ENCODE data around the gene TENM3. TPM values are rescaled to one million over a fixed set of nuclear protein-coding genes. Genes with fewer than 3 reads are reported as not detected.
A peak's percentile ranks its signal among the peaks of the same experiment; 100 is the strongest.

TENM3 gene
- total RNA-seq, 1 donor from 2014 or later: 124 TPM

DNA sequence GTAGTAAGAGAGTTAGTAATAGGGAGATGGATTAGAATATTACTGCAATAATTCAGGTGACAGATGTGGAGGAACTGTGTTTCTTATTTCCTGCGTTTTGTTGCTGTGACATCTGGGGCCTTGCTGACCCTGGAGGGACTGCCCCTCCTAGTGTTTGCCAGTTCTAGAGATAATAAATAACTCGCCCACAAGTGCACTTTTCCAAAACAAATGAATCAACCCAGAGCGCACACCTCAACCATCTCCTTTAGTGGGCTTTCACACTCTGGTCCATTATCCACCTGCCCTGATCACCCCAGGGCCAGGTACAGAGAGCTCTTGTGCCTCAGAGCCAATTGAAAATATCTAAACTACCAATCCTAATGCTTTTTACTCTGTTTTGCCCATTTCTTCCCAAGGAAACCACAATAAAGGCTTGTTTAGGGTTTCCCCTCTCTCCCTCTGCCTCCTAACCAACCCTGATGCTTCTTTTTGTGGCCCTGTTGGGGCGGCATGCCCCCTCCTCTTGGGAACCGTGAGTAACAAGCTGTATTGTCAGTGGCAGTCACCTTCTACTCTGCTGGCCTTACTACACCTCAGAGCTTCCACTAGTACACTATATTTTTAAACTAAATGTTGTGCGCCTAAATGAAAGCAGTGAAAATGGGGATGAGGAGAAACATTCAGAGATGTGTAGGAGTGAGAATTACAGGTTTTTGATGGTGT, 270.5 kb downstream of the TENM3 start:
- Mint-ChIP-seq H3K36me3 (ENCODE audit: unreplicated experiment) (no peaks in the 10 kb centered on the region), H3K9me3 (ENCODE audit: unreplicated experiment) (no peaks in the 10 kb centered on the region), H3K4me3 (ENCODE audit: unreplicated experiment) (no peak overlapping the region), H3K27ac (ENCODE audit: unreplicated experiment) (no peak overlapping the region), H3K4me1 (ENCODE audit: low read depth, unreplicated experiment) (peaks cover 34% of the 10 kb centered on the region), H3K27me3 (ENCODE audit: unreplicated experiment) (no peaks in the 10 kb centered on the region)
- DNase-seq: no peak
- TF ChIP-seq, protein P1, sequence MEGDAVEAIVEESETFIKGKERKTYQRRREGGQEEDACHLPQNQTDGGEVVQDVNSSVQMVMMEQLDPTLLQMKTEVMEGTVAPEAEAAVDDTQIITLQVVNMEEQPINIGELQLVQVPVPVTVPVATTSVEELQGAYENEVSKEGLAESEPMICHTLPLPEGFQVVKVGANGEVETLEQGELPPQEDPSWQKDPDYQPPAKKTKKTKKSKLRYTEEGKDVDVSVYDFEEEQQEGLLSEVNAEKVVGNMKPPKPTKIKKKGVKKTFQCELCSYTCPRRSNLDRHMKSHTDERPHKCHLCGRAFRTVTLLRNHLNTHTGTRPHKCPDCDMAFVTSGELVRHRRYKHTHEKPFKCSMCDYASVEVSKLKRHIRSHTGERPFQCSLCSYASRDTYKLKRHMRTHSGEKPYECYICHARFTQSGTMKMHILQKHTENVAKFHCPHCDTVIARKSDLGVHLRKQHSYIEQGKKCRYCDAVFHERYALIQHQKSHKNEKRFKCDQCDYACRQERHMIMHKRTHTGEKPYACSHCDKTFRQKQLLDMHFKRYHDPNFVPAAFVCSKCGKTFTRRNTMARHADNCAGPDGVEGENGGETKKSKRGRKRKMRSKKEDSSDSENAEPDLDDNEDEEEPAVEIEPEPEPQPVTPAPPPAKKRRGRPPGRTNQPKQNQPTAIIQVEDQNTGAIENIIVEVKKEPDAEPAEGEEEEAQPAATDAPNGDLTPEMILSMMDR (IDR thresholded peaks at IDR 0.05; ENCODE audit: partially characterized antibody, unreplicated experiment): no peak

DNA sequence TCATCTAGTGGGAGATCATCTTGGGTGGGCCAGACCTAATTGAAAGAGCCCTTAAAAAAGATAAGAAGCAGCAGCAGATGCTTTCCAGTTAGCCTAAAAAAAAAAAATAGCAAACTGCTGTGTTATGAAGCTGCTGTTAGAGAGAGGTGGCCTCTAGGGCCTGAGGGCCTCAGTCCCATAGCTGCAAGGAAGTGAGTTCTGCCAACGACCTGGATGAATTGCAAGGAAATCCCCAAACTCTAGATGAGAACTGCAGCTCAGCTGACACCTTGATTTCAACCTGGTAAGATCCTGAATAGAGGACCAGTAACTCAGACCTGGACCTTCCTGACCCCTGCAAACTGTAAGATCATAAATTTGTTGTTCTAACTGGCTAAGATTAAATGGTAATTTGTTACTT, 275.2 kb downstream of the TENM3 start:
- DNase-seq: no peak
- Mint-ChIP-seq H3K4me3 (ENCODE audit: unreplicated experiment) (peak overlapping the region; percentile 32), H3K4me1 (ENCODE audit: low read depth, unreplicated experiment) (peaks cover 38% of the 10 kb centered on the region), H3K36me3 (ENCODE audit: unreplicated experiment) (no peaks in the 10 kb centered on the region), H3K27ac (ENCODE audit: unreplicated experiment) (no peak overlapping the region), H3K27me3 (ENCODE audit: unreplicated experiment) (peaks cover 2% of the 10 kb centered on the region), H3K9me3 (ENCODE audit: unreplicated experiment) (peaks cover 6% of the 10 kb centered on the region)
- TF ChIP-seq, protein P1 (IDR thresholded peaks at IDR 0.05; ENCODE audit: partially characterized antibody, unreplicated experiment): no peak

DNA sequence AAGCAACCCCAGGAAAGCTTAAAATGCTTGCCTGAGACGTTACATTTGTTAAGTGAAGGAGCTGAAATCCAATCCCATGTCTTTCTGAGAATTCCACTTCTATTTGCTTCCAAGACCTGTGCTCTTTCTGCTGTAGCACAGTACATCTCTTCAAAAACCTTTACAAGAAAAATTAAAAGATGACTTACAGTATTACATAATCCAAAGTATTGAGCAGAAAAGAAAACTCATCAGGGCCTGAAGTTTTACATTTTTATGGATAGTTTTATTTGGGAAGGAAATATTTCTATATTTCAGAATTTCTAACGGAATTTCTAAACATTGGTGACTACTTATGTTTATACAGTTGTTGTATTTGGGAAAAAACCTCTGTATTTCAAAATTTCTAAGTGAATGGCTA, 276.3 kb downstream of the TENM3 start:
- no peak overlapping the region for H3K4me3 Mint-ChIP-seq (ENCODE audit: unreplicated experiment)
- peaks cover 6% of the 10 kb centered on the region for H3K9me3 Mint-ChIP-seq (ENCODE audit: unreplicated experiment)
- H3K4me1 Mint-ChIP-seq (ENCODE audit: low read depth, unreplicated experiment): peaks cover 38% of the 10 kb centered on the region
- no peak for DNase-seq
- peaks cover 2% of the 10 kb centered on the region for H3K27me3 Mint-ChIP-seq (ENCODE audit: unreplicated experiment)
- TF ChIP-seq, protein P1 (IDR thresholded peaks at IDR 0.05; ENCODE audit: partially characterized antibody, unreplicated experiment): no peak
- no peaks in the 10 kb centered on the region for H3K36me3 Mint-ChIP-seq (ENCODE audit: unreplicated experiment)
- H3K27ac Mint-ChIP-seq (ENCODE audit: unreplicated experiment): peak overlapping the region; percentile 23

DNA sequence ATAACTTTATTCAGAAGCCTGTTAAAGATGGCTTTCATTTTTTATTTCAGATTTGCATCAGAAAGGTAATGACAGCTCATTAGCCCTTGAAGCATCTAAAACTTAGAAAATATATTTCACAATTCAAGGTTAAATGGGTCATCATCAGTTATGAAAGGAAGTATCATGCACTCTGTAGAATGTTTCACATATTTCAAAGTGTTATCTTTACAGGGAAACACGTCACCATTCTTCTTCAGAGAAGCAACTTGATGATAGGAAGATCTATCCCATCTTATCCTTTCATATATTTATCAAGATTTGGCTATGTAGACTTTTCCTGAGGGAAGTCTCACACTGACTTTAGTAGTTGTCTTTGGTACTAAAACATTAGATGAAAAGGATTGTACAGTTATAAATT, 277.8 kb downstream of the TENM3 start:
- Mint-ChIP-seq H3K4me3 (ENCODE audit: unreplicated experiment) (no peak overlapping the region), H3K36me3 (ENCODE audit: unreplicated experiment) (no peaks in the 10 kb centered on the region), H3K4me1 (ENCODE audit: low read depth, unreplicated experiment) (peaks cover 44% of the 10 kb centered on the region), H3K27me3 (ENCODE audit: unreplicated experiment) (peaks cover 2% of the 10 kb centered on the region), H3K9me3 (ENCODE audit: unreplicated experiment) (peaks cover 6% of the 10 kb centered on the region), H3K27ac (ENCODE audit: unreplicated experiment) (no peak overlapping the region)
- DNase-seq: no peak
- TF ChIP-seq, protein P1 (IDR thresholded peaks at IDR 0.05; ENCODE audit: partially characterized antibody, unreplicated experiment): no peak

DNA sequence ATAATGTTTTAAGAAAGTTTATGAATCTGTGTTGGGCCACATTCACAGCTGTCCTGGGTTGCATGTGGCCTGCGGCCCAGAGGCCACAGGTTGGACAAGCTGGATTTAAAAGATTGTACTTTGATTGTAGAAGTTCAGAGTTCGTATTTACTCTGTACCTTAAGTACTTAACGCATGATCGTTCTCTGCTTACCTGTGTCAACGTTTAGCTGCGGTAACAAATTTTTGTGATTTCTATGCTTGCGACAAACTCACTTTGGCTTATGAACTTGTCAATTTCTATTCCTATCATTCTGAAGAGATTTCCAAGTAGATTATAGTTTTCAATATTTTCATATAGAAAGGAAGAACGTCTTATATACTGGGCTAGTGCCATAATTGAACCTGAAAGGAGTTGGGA, 285.6 kb downstream of the TENM3 start:
- TF ChIP-seq, protein P1 (IDR thresholded peaks at IDR 0.05; ENCODE audit: partially characterized antibody, unreplicated experiment): no peak
- Mint-ChIP-seq H3K4me3 (ENCODE audit: unreplicated experiment) (no peak overlapping the region), H3K27me3 (ENCODE audit: unreplicated experiment) (no peaks in the 10 kb centered on the region), H3K9me3 (ENCODE audit: unreplicated experiment) (peaks cover 2% of the 10 kb centered on the region), H3K4me1 (ENCODE audit: low read depth, unreplicated experiment) (peaks cover 27% of the 10 kb centered on the region), H3K27ac (ENCODE audit: unreplicated experiment) (no peak overlapping the region), H3K36me3 (ENCODE audit: unreplicated experiment) (no peaks in the 10 kb centered on the region)
- DNase-seq: no peak

All from glutamatergic neuron (in vitro differentiated cells).